Measurements from ENCODE around the gene PCLO.
"Not testable (repeated sequence)": the region's sequence is repeated elsewhere in the genome, so short reads cannot be mapped to it uniquely, and the experiment has no call there.

Gene PCLO

DNA sequence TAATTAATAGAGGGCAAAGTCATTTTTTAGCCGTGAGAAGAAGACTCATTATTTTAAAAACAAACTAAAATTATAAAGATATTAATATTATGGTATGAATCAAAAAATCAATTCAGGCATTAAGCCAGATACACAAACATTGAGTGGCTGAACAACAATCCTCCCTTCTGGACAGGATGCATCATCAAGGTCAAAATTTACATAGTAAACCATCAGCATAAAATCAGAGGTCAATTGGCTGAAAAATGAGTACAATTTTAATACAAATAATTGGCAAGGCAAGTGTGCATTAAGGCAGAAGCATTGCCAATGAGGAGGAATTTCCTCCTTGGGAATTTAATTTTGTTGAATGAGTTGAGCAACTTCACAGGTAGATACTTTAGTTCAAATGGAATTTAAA lies 108.2 kb downstream of the PCLO start:
- no peak for DNase-seq (ENCODE audit: low read depth in 2 of 2)

DNA sequence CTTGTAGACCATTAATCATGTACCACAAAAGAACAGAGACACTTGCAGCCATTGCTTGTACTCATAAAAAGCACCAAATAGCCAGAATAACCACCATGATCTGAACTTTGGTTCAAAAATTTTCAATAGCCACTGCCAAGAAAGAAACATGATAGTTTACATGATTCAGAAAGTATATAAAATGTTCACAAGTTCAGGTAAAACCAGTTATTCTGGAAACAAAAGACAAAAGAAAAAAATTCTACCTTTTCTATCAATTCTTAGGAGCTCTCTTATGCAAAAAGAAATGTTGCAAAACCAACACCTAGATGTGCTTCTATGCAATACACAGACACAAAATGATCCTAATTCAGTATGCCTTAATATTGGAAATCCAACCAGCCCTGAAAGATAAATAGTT lies 108.7 kb downstream of the PCLO start:
- no peak for DNase-seq (ENCODE audit: low read depth in 2 of 2)

DNA sequence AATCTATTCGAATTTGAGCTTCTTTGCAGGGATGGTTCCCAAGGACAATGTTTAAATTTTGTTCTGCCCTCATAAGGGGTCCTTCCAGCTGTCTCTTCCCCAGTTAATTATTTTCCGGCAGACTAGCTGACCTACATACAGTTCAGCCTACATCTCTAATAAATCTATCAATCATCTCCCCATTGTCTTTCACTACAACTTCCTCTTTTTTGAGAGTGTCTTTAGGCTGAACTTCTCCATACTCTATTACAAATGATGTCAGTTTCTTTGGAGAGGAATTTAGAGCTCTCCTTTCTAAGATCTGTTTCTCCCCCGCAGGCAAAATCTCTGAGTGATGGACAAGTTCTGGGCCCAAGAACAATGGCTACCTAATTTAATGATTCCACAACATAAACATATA lies 122.2 kb downstream of the PCLO start:
- no peak for DNase-seq (ENCODE audit: low read depth in 2 of 2)

DNA sequence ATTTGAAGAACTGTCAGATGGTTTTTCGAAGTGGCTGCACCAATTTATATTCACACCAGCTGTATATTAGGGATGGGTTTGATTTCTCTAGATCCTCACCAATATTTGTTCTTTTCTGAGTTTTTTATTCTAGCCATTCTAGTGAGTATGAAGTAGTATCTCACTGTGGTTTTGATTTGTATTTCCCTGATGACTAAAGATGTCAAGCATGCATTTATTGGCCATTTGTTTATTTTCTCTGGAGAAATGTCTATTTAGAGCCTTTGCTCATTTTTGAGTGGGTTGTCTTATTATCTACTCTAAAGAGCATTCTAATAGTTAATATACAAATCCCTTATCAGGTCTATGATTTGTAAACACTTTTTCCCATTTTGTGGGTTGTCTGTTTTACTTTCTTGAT lies 123.9 kb downstream of the PCLO start:
- no peak for DNase-seq (ENCODE audit: low read depth in 2 of 2)

DNA sequence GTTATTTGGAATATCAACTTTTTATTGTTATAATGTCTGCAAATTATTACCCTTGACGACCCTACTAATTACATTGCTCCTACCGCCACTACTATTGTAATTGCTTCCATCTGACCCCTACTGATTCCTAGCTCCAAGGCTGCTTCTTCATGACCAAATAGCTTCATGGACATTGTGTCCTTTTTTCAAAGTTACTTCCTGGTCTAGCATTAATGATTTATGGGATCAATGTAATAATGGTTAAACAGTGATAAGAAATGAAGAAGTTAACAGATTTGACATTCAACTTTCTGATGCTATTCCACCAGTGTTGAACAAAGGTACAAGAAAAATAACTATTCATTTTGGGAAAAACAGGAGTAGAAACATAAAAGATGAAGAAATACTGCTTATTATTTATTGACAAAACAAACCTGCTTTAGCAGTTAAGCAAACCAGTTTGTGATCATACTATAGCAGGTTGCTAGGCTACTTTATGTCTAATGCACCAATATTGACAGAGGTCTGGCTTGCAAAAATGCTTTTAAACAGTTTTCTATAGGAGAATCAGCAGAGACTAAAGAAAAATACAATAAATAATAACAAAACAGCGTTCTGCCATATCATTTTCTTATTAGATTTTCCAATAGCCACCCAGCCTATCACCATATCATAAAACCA lies 125.8 kb downstream of the PCLO start:
- no peak for DNase-seq (ENCODE audit: low read depth in 2 of 2)

DNA sequence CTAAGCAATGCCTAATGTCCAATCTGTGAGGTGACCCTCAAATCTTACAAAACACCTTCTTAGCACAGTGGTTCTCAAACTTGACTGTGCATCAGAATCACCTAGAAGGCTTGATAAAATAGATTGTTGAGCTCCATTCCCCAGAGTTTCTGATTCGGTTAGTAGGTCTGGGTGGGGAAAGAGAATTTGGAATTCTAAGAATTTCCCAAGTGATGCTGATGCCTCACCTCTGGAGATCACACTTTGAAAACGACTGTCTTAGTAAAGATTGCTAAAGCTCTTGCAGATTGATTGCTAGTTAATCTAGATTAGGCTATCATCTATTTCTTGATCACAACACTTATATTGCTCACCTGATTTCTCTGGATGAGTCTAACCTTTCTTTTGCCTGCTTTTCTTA lies 126.6 kb downstream of the PCLO start:
- no peak for DNase-seq (ENCODE audit: low read depth in 2 of 2)

DNA sequence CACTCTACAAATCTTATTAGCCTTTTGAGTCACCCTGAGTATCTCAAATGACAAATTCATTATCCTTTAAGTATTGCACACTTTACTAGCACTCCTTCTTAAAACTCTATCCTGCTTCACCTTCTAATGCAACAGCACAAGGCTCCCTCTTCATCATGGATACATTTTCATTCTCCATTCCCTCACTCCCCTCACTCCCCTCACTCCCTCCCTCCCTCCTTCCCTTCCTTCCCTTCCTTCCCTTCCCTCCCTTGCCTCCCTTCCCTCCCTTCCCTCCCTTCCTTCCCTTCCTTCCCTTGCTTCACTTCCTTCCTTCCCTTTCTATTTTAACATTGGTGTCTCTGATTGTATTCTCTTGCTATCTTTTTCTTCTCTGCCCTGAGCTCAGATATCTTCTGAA lies 130.5 kb downstream of the PCLO start:
- no peak for DNase-seq (ENCODE audit: low read depth in 2 of 2)

DNA sequence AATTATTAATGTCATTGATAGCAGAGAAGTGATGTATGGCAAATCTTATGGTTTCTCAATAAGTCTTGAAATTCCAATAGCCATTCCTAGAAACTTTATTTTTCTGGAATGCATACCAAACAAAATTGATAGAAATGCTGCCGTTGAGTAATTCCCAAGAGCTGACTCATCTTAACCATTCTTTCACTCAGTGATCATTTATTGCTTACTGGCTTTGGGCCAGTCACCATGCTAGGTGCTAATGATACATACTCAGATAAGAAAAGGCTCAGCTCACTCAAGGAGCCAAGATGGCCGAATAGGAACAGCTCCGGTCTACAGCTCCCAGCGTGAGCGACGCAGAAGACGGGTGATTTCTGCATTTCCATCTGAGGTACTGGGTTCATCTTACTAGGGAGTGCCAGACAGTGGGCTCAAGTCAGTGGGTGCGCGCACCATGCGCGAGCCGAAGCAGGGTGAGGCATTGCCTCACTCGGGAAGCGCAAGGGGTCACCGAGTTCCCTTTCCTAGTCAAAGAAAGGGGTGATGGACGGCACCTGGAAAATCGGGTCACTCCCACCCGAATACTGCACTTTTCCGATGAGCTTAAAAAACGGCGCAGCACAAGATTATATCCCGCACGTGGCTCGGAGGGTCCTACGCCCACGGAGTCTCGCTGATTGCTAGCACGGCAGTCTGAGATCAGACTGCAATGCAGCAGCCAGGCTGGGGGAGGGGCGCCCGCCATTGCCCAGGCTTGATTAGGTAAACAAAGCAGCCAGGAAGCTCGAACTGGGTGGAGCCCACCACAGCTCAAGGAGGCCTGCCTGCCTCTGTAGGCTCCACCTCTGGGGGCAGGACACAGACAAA lies 138.6 kb downstream of the PCLO start:
- DNase-seq (ENCODE audit: low read depth in 2 of 2) = not testable (repeated sequence)

DNA sequence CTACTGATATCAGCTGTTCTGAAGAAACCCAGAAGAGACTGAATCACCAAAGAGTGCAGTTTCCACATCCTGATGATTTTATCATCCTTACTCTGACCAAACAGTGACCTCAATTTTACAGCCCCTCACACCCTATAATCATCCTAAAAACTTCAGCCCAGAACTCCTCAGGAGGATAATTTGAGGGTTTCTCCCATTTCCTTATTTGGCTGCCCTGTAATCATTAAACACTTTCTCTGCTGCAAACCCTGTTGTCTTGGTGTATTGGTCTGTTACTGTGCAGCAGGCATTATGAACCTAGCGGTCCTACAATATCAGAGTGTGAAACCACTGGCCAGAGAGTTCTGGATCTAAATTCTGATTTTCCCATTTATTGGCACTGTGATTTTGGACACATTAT lies 141.7 kb downstream of the PCLO start:
- no peak for DNase-seq (ENCODE audit: low read depth in 2 of 2)

DNA sequence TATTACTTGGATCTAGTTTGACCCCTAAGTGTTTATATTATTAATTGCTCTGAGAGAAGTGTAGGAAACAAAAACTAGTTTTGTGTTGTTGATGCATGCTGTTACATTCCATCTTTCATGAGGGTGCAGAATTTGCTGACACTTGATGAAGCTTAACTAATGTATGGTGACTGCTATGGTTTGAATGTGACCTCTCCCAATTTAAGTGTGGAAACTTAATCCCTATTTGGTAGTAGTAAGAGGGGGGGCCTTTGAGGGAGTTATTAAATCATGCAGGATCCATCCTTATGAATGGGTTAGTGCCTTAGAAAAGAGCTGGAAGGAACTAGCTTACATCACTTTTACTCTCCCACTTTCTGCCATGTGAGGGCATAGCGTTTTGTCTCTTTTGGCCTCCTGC lies 142.5 kb downstream of the PCLO start:
- DNase-seq (ENCODE audit: low read depth in 2 of 2) = no peak

DNA sequence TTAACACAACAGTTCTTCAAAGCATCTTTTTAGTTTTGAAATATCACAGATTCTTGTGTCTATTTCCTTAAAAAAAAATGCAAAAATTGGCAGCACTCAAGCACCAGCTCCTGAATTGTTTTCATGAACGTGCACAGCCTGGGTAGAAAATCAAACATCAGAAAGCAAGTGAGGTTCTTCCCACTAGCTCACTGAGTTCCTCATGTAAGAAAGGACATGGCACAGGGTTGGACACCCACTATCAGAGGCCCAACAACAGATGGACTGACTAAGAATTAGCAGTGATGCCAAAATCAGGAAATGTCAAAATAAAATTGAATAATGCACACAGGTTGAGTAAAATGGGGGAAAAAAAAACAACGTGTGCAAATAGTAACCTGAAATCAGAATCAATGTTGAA lies 146.8 kb downstream of the PCLO start:
- DNase-seq (ENCODE audit: low read depth in 2 of 2) = no peak

DNA sequence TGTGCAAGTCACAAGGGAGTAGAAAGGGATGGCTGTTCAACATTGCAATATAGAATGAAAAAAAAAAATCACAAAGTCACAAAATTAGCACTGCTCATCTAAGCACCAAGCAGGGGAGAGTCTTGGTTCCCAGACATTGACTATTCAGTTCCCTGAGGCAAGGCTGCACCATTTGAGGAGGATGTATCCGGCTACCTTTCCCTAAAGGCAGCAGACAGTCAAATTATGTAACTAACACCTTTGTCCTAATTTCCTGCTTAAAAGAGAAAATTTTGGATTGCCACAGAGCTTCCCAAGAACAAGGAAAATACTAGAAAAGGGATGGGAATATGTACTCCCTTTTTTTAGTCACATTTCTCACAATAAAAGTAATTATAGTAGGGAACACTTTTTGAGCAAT lies 148.1 kb downstream of the PCLO start:
- DNase-seq (ENCODE audit: low read depth in 2 of 2) = no peak

DNA sequence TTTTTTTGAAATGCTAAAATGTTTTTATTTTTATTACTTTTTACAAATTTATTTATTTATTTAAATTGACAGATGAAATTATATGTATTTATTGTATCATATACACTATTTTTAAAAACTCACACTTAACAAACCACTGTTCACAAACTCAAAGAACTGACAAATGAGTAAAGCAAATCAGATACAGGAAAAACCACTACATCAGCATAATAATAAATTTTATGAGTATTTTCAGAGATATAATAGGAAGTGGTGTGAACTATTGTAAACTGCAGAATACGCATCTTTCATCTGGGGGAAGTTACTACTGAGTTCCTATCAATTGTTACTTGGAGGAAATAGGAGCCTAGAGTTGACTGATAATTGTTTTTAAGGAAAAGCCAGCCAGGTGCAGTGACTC lies 150.7 kb downstream of the PCLO start:
- DNase-seq (ENCODE audit: low read depth in 2 of 2) = no peak

DNA sequence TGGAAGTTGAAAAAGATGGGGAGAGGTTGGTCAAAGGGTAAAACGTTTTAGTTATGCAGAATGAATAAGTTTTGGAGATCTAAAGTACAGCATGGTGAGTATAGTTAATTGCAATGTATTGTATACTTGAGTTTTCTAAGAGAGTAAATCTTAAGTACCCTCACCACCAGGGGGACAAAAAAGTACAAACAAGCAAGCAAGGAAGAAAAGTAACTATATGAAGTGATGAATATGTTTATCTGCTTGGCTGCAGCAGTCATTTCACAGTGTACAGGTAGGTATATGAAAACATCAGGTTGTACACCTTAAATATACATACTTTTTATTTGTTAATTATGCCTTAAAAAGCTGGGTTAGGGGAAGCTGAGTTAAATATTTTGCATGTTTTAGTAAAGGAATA lies 157.3 kb downstream of the PCLO start:
- no peak for DNase-seq (ENCODE audit: low read depth in 2 of 2)

DNA sequence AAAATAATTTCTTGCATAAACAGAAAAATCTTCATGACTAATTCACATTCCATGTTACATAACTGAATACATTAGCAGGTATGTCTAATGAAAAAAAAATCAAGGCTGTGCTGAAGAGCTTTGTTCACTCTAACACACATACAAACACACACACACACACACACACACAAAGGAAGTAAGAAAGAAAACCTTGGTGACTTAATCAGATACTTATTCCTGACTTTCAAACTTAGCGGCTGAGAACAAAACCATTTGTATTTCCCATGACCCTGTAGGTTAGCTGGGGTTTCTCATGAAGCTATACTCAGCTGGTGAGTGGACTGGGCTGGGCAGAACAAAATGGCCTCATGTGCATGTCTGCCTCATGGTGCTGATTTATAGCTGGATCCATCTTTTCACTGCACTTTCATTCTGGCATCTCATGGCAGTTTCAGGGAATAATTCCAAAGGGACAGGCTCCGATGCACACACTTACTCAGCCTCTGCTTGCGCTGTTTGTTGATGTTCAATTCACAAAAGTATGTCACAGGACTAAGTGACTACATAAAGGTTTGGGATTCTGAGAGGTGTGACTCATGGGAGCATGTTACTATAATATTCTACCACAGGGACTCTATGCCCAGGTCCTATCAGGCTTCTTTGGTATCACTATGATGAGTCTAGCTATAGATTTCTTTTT lies 161.2 kb downstream of the PCLO start:
- no peak for DNase-seq (ENCODE audit: low read depth in 2 of 2)

DNA sequence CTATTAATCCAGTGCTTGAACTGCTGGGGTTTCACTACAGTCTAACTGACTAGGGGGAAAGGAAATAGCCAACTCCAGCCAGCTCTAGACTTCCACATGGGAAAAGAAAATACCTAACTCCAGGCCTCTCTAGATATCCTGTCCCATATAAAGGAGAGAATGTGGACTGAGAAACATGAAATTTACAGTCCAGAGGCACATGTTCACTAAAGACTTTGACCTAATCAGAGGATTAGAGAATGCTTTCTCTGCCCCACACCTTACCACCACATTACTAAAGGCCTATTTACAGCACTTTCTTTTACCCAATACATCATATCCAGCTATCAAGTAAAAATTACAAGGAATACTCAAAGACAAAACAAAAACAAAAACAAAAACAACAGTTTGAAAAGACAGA lies 164.2 kb downstream of the PCLO start:
- DNase-seq (ENCODE audit: low read depth in 2 of 2) = no peak

DNA sequence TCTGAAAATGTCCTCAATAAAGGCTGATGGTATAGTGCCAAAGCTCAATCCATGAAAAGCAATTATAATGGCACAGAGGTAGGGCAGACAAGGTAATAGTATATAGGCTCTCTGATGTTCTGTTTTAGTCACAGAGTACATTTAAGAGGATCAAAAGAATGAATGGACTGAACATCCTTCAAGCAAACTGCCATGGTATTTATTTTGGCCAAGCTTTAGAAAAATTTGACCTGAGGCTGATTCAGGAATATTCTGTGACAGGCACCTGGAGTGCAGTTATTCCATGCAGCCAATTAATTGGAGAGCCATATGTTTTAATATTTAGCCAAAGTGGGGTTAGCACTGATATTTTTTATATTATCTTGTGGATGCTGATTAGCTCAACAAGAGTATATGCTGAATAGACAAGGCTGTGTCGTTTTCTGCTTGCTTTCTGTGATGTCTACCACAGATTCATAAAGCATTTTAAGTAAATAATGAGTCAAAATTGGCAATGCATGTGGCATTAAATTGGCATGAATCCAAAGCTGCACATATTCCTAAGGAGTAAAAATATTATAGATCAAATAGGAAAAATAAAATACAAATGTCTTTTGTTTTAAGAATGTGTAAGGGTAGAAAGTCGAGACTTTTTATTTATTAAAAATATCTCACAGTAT lies 177.4 kb downstream of the PCLO start:
- no peak for DNase-seq (ENCODE audit: low read depth in 2 of 2)

DNA sequence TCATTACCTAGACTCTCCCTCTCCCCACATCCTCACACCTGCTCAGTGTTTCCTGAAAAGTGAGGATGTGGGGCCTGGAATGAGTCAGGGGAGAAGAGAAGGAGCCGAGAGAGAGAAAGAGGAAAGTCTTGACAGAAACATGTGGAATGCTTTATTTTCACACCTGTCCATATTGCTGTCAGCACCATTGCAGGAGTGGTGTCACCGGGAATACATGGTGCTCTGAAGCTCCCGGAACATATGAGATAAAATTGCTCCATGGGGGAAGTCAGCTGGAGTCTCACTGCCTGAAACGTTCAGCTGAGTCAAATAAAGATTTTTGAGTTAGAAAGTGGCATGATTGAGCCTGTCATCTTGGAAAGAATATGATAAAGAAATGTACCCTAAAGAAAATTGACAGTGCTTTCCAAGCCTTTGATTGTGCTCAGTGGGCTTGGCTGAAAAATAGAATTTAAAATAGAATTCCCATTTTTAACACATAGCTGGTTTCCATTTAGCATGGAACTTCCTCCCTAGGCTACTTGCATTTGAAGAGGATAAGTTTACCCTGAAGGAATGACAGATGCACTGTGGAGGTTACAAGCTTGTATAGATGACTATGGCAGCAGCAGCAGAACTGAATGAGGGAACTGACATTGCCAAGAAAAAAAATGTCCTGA lies 182.4 kb downstream of the PCLO start:
- DNase-seq (ENCODE audit: low read depth in 2 of 2) = no peak

DNA sequence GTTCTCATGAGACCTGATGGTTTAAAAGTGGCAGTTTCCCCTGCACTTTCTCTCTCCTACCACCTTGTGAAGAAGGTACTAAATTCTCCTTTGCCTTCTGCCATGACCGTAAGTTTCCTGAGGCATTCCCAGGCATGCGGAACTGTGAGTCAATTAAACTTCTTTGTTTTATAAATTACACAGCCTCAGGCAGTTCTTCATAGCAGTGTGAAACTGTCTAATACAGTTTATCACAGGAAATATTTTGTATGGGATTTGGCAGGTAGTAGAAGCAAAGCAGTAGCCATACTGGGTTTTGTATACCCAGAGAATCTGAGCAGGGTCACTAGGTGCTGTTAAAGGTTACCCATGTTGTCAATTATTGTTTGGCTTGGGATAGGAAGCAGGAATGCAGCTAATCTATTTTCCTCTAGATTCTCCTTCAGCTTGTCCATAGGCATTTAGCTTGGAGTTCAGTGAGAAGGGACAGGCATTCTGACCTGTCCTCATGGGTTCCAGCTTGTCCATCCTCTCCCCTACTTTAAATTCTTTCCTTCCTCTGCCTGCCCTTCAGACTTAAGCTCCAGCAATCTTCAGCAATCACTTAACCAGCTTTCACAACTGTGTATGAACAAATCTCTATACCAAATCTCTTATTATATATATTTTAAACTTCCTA lies 186.7 kb downstream of the PCLO start:
- no peak for DNase-seq (ENCODE audit: low read depth in 2 of 2)

DNA sequence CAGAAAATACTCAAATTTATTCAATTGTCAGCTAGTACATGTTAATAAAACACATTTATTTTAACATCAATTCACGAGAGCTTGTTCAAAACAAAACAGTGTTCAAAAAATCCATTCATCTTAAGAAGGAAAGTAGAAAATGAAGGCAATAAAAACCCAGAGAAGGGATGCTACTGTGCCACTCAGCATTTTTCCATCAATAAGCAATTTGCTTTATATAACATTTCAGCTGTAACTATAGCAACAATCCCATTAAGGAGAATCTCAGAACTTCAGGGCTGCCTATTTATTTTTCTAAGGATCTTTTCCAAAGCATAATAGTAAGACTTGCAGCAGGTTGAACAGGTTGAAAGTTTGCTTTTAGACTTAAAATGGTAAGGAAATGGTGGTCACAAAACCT lies 190.5 kb downstream of the PCLO start:
- DNase-seq (ENCODE audit: low read depth in 2 of 2) = no peak
